ENCODE measurements around the gene PPP2R1A.
"Not testable (repeated sequence)": the region's sequence is repeated elsewhere in the genome, so short reads cannot be mapped to it uniquely, and the experiment has no call there.

Gene PPP2R1A

GRCh38 chr19:52244021-52244420, 54.2 kb downstream of the PPP2R1A start:
- DNase-seq (ENCODE audit: low spot score): no peak

- DNase-seq (ENCODE audit: low spot score): peak; percentile 24
These were observed 58.4 kb downstream of the PPP2R1A start for GRCh38 chr19:52248241-52248640.

- DNase-seq (ENCODE audit: low spot score): no peak
These were observed 68.6 kb downstream of the PPP2R1A start for GRCh38 chr19:52258426-52258825.

- DNase-seq (ENCODE audit: low spot score): not testable (repeated sequence)
These were observed 75.7 kb downstream of the PPP2R1A start for GRCh38 chr19:52265556-52265955.

GRCh38 chr19:52269338-52270261, 79.7 kb downstream of the PPP2R1A start, which contains the start of gene ZNF766:
TSS of gene ZNF766 (plus strand) at chr19:52269587. CDS start at chr19:52269614, 27 bp downstream.
- DNase-seq (ENCODE audit: low spot score): peak; percentile 87

- peak; percentile 2 for DNase-seq (ENCODE audit: low spot score)
These were observed 80.5 kb downstream of the PPP2R1A start for GRCh38 chr19:52270266-52270885.

- DNase-seq (ENCODE audit: low spot score): no peak
These were observed 83.4 kb downstream of the PPP2R1A start for GRCh38 chr19:52273301-52273700.

GRCh38 chr19:52274191-52274590, 84.3 kb downstream of the PPP2R1A start:
- DNase-seq (ENCODE audit: low spot score): no peak

GRCh38 chr19:52275988-52276387, 86.1 kb downstream of the PPP2R1A start:
- no peak for DNase-seq (ENCODE audit: low spot score)

GRCh38 chr19:52277471-52277870, 87.6 kb downstream of the PPP2R1A start:
- no peak for DNase-seq (ENCODE audit: low spot score)

Small RNA genes lying within 50 kb of the gene (small RNA-seq; reads per million reads assigned to genes)
- gene MIR6801 (0 reads per million in 2 experiments), gene RF00019 (0 reads per million in 2 experiments), gene RPL37P23 (0.03 to 0.58 reads per million in 2 experiments)
